ENCODE measurements around the gene LIN7A. TPM values are rescaled to one million over a fixed set of nuclear protein-coding genes. Genes with fewer than 3 reads are reported as not detected.

The LIN7A gene
- total RNA-seq, 4 donors from 2014 or later = 6.6 to 50.6 (median 11.9) TPM

DNA sequence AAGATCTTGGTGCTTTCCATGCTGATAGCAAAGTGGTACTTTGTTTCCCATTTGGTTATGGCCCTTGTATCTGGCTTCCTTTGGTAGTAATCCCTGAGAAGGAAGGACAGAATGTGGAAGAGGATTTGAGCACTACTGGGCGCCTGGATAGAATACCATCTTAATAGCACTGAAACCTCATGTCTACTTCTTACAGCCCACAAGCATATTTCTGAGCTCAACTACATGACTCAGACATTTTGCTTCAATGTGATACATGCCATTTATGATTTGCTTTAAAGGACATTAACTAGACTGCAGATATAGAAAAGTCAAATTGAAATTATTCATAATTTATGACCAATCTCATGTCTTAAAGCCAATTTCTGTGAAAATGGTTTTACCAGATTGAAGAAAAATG is 80.4 kb downstream of the LIN7A start:
- no peak for TF ChIP-seq EP300 (IDR thresholded peaks at IDR 0.05)
- TF ChIP-seq, protein P1, sequence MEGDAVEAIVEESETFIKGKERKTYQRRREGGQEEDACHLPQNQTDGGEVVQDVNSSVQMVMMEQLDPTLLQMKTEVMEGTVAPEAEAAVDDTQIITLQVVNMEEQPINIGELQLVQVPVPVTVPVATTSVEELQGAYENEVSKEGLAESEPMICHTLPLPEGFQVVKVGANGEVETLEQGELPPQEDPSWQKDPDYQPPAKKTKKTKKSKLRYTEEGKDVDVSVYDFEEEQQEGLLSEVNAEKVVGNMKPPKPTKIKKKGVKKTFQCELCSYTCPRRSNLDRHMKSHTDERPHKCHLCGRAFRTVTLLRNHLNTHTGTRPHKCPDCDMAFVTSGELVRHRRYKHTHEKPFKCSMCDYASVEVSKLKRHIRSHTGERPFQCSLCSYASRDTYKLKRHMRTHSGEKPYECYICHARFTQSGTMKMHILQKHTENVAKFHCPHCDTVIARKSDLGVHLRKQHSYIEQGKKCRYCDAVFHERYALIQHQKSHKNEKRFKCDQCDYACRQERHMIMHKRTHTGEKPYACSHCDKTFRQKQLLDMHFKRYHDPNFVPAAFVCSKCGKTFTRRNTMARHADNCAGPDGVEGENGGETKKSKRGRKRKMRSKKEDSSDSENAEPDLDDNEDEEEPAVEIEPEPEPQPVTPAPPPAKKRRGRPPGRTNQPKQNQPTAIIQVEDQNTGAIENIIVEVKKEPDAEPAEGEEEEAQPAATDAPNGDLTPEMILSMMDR (IDR thresholded peaks at IDR 0.05) = no peak
- no peak for ATAC-seq
- no peaks in the 10 kb centered on the region for H3K4me1 ChIP-seq
- H3K27ac ChIP-seq = no peak overlapping the region
- WGBS, 2 donors (ENCODE audit: low coverage in 1 of 2) = 100% methylated on average over 1 of the region's 1 CpG
- no peak overlapping the region for H3K4me3 ChIP-seq
- H3K36me3 ChIP-seq = no peaks in the 10 kb centered on the region
- H3K9me3 ChIP-seq = no peaks in the 10 kb centered on the region
- no peaks in the 10 kb centered on the region for H3K27me3 ChIP-seq

DNA sequence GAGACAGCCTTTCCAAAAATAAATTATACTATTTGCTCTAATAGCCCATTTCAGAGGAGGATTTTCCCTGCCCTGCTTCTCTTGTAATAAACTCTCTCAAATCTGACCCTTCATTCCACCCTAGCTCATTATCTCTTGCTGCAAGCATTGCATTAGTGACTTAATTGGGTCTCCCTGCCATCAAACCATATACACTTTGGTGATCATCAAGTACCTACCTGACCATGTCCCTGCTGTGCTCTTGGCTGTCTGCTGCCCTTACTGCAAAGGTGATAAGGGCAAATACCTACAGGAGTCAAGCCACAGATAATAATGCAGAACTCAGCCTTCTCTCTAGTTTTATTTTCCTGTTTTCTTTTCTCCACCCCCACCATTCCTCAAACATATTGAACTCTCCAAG is 88.4 kb downstream of the LIN7A start:
- Histone ChIP-seq H3K27me3 (no peaks in the 10 kb centered on the region), H3K9me3 (no peaks in the 10 kb centered on the region), H3K4me3 (no peak overlapping the region), H3K36me3 (no peaks in the 10 kb centered on the region), H3K27ac (no peak overlapping the region), H3K4me1 (no peaks in the 10 kb centered on the region)
- TF ChIP-seq POLR2A (IDR thresholded peaks at IDR 0.05) (no peak), EP300 (IDR thresholded peaks at IDR 0.05) (no peak), POLR2AphosphoS5 (IDR thresholded peaks at IDR 0.05) (no peak)
- TF ChIP-seq, protein P1 (IDR thresholded peaks at IDR 0.05) = no peak
- no peak for ATAC-seq

DNA sequence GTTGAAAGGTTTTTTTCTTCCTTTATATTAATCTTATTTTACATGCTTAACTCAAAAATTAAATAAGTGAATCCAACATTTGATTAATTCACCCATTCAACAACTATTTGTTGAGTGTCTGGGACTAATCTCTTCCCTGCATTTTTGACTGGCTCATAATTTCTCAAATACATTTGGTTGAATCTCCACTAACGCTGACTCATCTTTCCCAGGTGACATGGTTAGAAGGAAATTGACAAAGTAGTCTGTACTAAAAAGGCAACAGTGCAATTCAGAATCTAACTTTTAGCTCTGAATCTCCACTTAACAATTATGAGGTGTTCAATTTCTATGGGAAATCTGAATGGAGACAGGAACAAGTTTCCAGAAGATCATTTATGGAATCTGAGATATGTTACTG is 88.9 kb downstream of the LIN7A start:
- WGBS, 2 donors (ENCODE audit: low coverage in 1 of 2) = 77 to 88% methylated on average over 1 of the region's 1 CpG
- no peaks in the 10 kb centered on the region for H3K9me3 ChIP-seq
- no peaks in the 10 kb centered on the region for H3K27me3 ChIP-seq
- no peak overlapping the region for H3K4me3 ChIP-seq
- no peak overlapping the region for H3K27ac ChIP-seq
- no peaks in the 10 kb centered on the region for H3K4me1 ChIP-seq
- H3K36me3 ChIP-seq = no peaks in the 10 kb centered on the region
- no peak for ATAC-seq
- TF ChIP-seq, protein P1 (IDR thresholded peaks at IDR 0.05) = no peak
- TF ChIP-seq POLR2A (IDR thresholded peaks at IDR 0.05) = no peak
- TF ChIP-seq EP300 (IDR thresholded peaks at IDR 0.05) = no peak
- no peak for TF ChIP-seq POLR2AphosphoS5 (IDR thresholded peaks at IDR 0.05)

DNA sequence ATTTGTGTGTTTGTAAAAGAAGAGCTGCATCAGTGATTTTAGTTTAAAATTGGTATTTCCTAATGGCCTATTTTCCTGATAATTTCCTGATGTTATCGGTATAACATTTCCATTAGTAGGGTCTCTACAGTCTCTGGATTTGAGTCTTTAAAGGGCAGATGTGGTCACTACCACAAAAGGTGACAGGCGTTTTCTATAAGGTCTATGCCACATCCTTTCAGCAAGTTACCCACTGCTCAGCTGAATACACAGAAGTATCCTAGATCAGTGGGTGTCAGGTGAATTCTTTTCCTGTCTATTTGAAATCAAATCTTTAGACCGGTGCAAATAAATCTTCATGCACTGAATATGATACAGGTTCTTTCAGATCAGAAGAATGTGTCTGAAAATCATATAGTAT is 90.2 kb downstream of the LIN7A start:
- Histone ChIP-seq H3K36me3 (no peaks in the 10 kb centered on the region), H3K27ac (no peak overlapping the region), H3K27me3 (no peaks in the 10 kb centered on the region), H3K4me1 (no peaks in the 10 kb centered on the region), H3K4me3 (no peak overlapping the region), H3K9me3 (no peaks in the 10 kb centered on the region)
- ATAC-seq = no peak
- TF ChIP-seq, protein P1 (IDR thresholded peaks at IDR 0.05) = no peak
- no peak for TF ChIP-seq POLR2AphosphoS5 (IDR thresholded peaks at IDR 0.05)
- TF ChIP-seq POLR2A (IDR thresholded peaks at IDR 0.05) = no peak
- 85 to 91% methylated on average over 2 to 3 of the region's 3 CpGs for WGBS, 2 donors (ENCODE audit: low coverage in 1 of 2)

DNA sequence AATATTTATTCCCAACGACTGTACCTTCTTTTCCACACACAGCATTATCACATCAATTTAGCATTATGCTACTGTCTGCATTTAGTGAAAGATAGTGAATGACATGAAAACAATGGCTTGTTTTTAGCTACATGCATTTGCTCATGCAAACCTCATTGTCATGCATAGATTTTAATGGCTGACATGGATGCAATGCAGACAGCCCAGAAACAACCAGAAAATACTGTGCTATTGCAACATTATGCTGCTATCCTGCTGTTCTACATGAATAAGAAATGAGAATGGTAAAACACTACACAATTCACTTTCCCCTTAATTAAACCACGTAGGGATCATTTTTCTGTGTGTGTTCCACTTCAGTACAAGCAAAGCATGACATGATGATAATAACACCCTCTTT is 90.8 kb downstream of the LIN7A start:
- no peaks in the 10 kb centered on the region for H3K27me3 ChIP-seq
- ATAC-seq = no peak
- TF ChIP-seq POLR2A (IDR thresholded peaks at IDR 0.05) (no peak), POLR2AphosphoS5 (IDR thresholded peaks at IDR 0.05) (no peak), EP300 (IDR thresholded peaks at IDR 0.05) (no peak)
- TF ChIP-seq, protein P1 (IDR thresholded peaks at IDR 0.05) = no peak
- no peaks in the 10 kb centered on the region for H3K36me3 ChIP-seq
- H3K9me3 ChIP-seq = no peaks in the 10 kb centered on the region
- H3K4me3 ChIP-seq = no peak overlapping the region
- no peaks in the 10 kb centered on the region for H3K4me1 ChIP-seq
- H3K27ac ChIP-seq = no peak overlapping the region
- 52 to 70% methylated on average over 2 of the region's 2 CpGs for WGBS, 2 donors (ENCODE audit: low coverage in 1 of 2)

Data from gastroesophageal sphincter (tissue), 4 donors.